Activated naive CD8-positive, alpha-beta T cell treated with anti-CD3 and anti-CD28 coated beads, Interleukin-2, amount 50 U/mL, for 16 hours (primary cell): ENCODE data around the gene FOXJ2.
"Not testable (repeated sequence)": the region's sequence is repeated elsewhere in the genome, so short reads cannot be mapped to it uniquely, and the experiment has no call there.

ENCODE experiments used
- DNase-seq: peaks from one replicate; pipeline ENCODE4 v3.0.0-alpha.2; 2020; ENCODE audit warnings: low read depth, low spot score

The FOXJ2 gene

GRCh38 chr12:8030189-8030588 lies 2.3 kb upstream of the FOXJ2 start:
- DNase-seq: no peak

- DNase-seq: not testable (repeated sequence)
Observed at GRCh38 chr12:8031017-8031416, 1.5 kb upstream of the FOXJ2 start.

GRCh38 chr12:8031872-8032241 lies 659 bp upstream of the FOXJ2 start:
- DNase-seq: no peak

GRCh38 chr12:8033153-8034044 lies 883 bp downstream of the FOXJ2 start:
- no peak for DNase-seq

- DNase-seq: no peak
Observed at GRCh38 chr12:8034802-8035201, 2.3 kb downstream of the FOXJ2 start.

GRCh38 chr12:8035440-8036010 lies 3.0 kb downstream of the FOXJ2 start:
- no peak for DNase-seq

GRCh38 chr12:8036346-8036745 lies 3.8 kb downstream of the FOXJ2 start:
- no peak for DNase-seq

- DNase-seq: no peak
Observed at GRCh38 chr12:8037046-8037663, 4.6 kb downstream of the FOXJ2 start.

- DNase-seq: no peak
Observed at GRCh38 chr12:8037947-8038346, 5.4 kb downstream of the FOXJ2 start.

- no peak for DNase-seq
Observed at GRCh38 chr12:8038659-8039114, 6.2 kb downstream of the FOXJ2 start.

- DNase-seq: no peak
Observed at GRCh38 chr12:8040791-8041190, 8.3 kb downstream of the FOXJ2 start.

GRCh38 chr12:8045952-8046944 lies 13.7 kb downstream of the FOXJ2 start:
- DNase-seq: peak; percentile 51

- DNase-seq: no peak
Observed at GRCh38 chr12:8047842-8048241, 15.3 kb downstream of the FOXJ2 start.

- no peak for DNase-seq
Observed at GRCh38 chr12:8048906-8049305, 16.4 kb downstream of the FOXJ2 start.

GRCh38 chr12:8050600-8051250 lies 18.2 kb downstream of the FOXJ2 start:
- no peak for DNase-seq

GRCh38 chr12:8052679-8053078 lies 20.2 kb downstream of the FOXJ2 start:
- DNase-seq: no peak

- no peak for DNase-seq
Observed at GRCh38 chr12:8054816-8055215, 22.3 kb downstream of the FOXJ2 start.

- no peak for DNase-seq
Observed at GRCh38 chr12:8057306-8057705, 24.8 kb downstream of the FOXJ2 start.

GRCh38 chr12:8057839-8058238 lies 25.3 kb downstream of the FOXJ2 start:
- no peak for DNase-seq

GRCh38 chr12:8058506-8058905 lies 26.0 kb downstream of the FOXJ2 start:
- no peak for DNase-seq

GRCh38 chr12:8064131-8064530 lies 31.6 kb downstream of the FOXJ2 start:
- DNase-seq: no peak
